Nephron progenitor cell (in vitro differentiated cells): ENCODE results near the gene PARD3.

Experiments
- DNase-seq: peaks from one replicate; pipeline ENCODE4 v3.0.0; 2021
- H3K27ac Mint-ChIP-seq: 2 replicates; pipeline ENCODE4 v1.8.0; 2021; ENCODE audit warnings: mild to moderate bottlenecking, moderate library complexity, mixed read lengths
- H3K27me3 Mint-ChIP-seq: 2 replicates; pipeline ENCODE4 v1.8.0; 2021; ENCODE audit warnings: mild to moderate bottlenecking, low read depth, mixed read lengths; ENCODE audit not compliant: poor library complexity
- H3K36me3 Mint-ChIP-seq: 2 replicates; pipeline ENCODE4 v1.8.0; 2021; ENCODE audit warnings: low read depth, mixed read lengths
- H3K4me1 Mint-ChIP-seq: 2 replicates; pipeline ENCODE4 v1.8.0; 2021; ENCODE audit warnings: mixed read lengths
- H3K4me3 Mint-ChIP-seq: 2 replicates; pipeline ENCODE4 v1.8.0; 2021; ENCODE audit warnings: mild to moderate bottlenecking, moderate library complexity, mixed read lengths
- H3K9me3 Mint-ChIP-seq: 2 replicates; pipeline ENCODE4 v1.8.0; 2021; ENCODE audit warnings: mild to moderate bottlenecking, moderate library complexity, mixed read lengths
- CTCF ChIP-seq: fragments of 200-600 bp; sonication (generic); IDR thresholded peaks from 2 replicates; pipeline ENCODE4 v1.5.0; 2021; ENCODE audit warnings: antibody characterized with exemption

PARD3 gene

GRCh38 chr10:34216348-34216945 lies 598.6 kb downstream of the PARD3 start:
- H3K27me3 Mint-ChIP-seq, result no peaks in the 10 kb centered on the region
- no peak for DNase-seq
- no peak overlapping the region for H3K27ac Mint-ChIP-seq
- TF ChIP-seq CTCF, result no peak
- peaks cover 77% of the 10 kb centered on the region for H3K4me1 Mint-ChIP-seq
- peaks cover 11% of the 10 kb centered on the region for H3K36me3 Mint-ChIP-seq
- H3K4me3 Mint-ChIP-seq, result no peak overlapping the region
- no peaks in the 10 kb centered on the region for H3K9me3 Mint-ChIP-seq

DNA sequence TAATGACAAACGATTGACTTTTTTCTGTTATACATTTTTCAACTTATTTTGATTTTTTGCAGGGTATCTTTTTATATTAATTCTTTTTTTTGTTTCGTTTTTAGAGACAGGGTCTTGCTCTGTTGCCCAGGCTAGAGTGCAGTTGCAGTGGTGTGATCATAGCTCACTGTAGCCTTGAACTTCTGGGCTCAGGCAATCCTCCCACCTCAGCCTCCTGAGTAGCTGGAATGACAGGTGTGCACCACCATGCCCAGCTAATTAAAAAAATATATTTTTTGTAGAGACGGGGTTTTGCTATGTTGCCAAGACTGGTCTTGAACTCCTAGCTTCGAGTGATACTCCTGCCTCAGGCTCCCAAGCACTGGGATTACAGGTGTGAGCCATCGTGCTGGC lies 601.3 kb downstream of the PARD3 start:
- TF ChIP-seq CTCF, result no peak
- no peak overlapping the region for H3K27ac Mint-ChIP-seq
- DNase-seq, result no peak
- no peaks in the 10 kb centered on the region for H3K27me3 Mint-ChIP-seq
- peaks cover 17% of the 10 kb centered on the region for H3K36me3 Mint-ChIP-seq
- no peak overlapping the region for H3K4me3 Mint-ChIP-seq
- H3K9me3 Mint-ChIP-seq, result no peaks in the 10 kb centered on the region
- H3K4me1 Mint-ChIP-seq, result peaks cover 74% of the 10 kb centered on the region

DNA sequence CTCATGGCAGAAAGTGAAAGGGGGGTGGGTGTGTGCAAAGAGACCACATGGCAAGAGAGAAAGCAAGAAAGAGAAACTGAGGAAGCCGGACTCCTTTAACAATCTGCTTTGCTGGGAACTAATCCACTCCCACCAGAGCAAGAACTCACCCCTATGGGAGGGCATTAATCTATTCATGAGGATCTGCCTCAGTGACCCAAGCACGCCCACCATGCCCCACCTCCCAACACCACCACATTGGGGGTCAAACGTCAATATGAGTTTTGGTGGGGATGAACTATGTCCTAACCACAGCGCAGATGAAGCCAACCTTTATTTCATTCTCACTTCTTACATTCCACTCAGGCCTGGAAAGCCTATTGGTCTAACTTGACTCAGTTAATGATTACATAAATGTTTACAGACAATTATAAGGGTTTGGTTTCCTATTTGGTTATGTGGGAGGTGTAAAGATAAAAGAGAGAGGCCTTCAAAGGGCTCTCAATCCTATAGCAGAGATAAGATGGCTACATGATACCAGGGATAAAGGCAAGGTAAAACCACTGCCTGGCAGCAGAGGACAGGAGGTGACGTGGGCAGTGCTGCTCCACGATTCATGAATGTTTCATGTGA lies 601.8 kb downstream of the PARD3 start:
- Mint-ChIP-seq H3K4me3 (no peak overlapping the region), H3K4me1 (peaks cover 74% of the 10 kb centered on the region), H3K27me3 (no peaks in the 10 kb centered on the region), H3K9me3 (no peaks in the 10 kb centered on the region), H3K27ac (peak overlapping the region; percentile 92), H3K36me3 (peaks cover 17% of the 10 kb centered on the region)
- no peak for DNase-seq
- no peak for TF ChIP-seq CTCF

DNA sequence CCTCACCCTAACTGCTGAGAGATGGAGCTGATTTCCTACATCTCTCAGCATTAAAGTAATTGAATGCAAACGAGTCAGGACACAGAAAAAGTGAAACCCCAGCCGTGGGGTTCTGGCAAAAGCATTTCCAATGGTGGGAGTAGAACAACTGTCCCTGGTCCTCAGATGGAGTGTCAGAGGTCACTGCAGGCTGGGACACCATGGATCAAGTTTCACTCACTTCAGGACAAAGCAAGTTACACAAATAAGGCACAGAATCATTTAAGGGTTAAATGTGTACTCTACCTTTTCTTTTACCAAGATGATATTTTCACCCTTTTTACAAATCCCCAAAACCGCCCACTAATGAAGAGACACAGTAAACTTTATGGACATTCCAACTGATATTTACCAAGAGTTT lies 607.8 kb downstream of the PARD3 start:
- Mint-ChIP-seq H3K27ac (peak overlapping the region; percentile 94), H3K27me3 (no peaks in the 10 kb centered on the region), H3K9me3 (peaks cover 15% of the 10 kb centered on the region), H3K4me1 (peaks cover 90% of the 10 kb centered on the region), H3K36me3 (peaks cover 33% of the 10 kb centered on the region), H3K4me3 (peak overlapping the region; percentile 60)
- DNase-seq, result peak; percentile 39
- TF ChIP-seq CTCF, result no peak

GRCh38 chr10:34206935-34207268 lies 608.2 kb downstream of the PARD3 start:
- peaks cover 33% of the 10 kb centered on the region for H3K36me3 Mint-ChIP-seq
- H3K4me1 Mint-ChIP-seq, result peaks cover 90% of the 10 kb centered on the region
- H3K9me3 Mint-ChIP-seq, result peaks cover 15% of the 10 kb centered on the region
- peak overlapping the region; percentile 94 for H3K27ac Mint-ChIP-seq
- TF ChIP-seq CTCF, result no peak
- no peaks in the 10 kb centered on the region for H3K27me3 Mint-ChIP-seq
- peak overlapping the region; percentile 60 for H3K4me3 Mint-ChIP-seq
- DNase-seq, result no peak
